Stimulated activated CD4-positive, alpha-beta T cell treated with anti-CD3 and anti-CD28 coated beads, Interleukin-1b, Interleukin-23, amount 100 ng/mL, for 1 hour (primary cell): ENCODE data around the gene CIAO2B.

Source experiments
- DNase-seq, 2 donors: peaks; one replicate each; pipeline ENCODE4 v3.0.0-alpha.2; 2020; ENCODE audit warnings: low read depth in 2 of 2

The CIAO2B gene

DNA sequence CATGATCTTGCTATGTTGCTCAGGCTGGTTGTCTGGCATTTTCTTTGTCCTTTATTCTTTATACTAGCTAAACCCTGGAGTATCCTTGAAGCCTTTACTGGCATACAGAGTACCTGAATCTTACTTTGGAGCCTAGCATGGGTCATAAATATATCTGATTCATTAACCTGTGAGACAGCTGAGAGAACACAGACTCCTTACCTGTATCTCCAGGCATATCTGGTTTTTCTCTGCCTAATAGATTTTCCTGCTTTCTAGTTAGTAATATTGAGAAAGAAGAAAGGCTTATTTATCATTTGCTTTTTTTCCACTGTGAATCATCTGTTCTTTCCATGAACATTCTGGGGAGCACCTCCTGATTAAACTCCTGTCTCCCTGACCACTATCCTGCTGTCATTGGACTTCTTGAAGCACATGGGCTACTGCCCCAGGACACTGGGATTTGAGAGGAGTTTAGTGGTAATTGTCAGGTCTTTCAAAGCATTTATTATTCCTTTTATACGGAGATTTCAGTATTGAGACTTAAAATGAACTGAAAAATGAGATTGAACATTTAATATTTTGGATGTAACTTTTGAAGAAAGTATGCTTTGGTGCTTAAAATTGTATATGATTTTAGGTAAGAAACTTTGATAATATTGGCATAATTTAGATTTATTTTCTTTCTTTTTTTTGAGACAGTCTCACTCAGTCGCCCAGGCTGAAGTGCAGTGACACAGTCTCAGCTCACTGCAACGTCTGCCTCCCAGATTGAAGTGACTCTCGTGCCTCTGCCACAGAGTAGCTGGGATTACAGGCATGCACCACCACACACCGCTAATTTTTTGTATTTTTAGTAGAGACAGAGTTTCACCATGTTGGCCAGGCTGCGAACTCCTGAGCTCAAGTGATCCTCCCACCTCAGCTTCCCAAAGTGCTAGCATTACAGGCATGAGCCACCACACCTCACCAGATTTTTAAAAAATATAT is 45.3 kb downstream of the CIAO2B start:
- no peak for DNase-seq

DNA sequence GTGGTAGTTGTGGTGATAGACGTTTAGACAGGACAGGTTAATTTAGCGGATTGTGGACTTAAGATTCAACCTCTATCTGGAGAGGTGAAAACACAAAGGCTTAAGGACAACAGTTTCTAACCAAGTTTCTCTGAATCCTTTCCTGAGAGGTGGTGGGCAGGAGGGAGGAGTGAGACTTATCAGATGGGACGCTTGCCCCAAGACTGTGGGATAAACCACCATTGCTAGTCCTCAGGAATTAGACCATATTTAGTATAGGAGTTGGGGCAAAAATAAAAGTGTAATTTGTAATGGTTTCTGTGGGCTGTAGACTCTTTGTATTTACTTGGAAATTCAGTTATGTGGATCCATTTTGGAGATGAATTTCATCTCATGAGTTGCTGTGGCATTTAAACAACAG is 47.3 kb downstream of the CIAO2B start:
- no peak for DNase-seq

DNA sequence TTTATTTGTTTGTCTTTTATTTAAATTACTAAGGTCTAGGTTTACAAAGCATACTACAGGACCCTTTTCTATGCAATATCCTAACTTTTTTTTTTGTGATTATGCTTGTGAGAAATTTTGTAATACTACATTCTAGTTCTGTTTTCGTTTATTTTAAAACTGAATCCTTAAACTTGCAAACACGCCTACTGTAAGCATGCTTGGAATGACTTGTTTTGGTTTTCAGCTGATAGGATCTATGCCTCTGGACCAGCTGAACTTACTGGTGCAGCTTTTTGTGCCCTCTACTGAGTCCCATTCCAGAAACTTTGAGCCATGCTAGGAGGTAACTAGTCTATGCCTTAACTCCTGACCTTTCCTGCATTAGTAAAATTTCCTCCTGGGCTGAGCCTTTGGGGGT is 47.9 kb downstream of the CIAO2B start:
- DNase-seq = no peak

DNA sequence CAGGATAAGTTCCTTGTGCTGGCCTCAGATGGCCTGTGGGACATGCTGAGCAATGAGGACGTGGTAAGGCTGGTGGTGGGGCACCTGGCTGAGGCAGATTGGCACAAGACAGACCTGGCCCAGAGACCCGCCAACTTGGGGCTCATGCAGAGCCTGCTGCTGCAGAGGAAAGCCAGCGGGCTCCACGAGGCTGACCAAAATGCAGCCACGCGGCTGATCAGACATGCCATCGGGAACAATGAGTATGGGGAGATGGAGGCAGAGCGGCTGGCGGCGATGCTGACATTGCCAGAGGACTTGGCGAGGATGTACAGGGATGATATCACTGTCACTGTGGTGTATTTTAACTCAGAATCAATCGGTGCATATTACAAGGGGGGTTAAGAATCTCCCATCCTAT is 48.7 kb downstream of the CIAO2B start:
- no peak for DNase-seq

DNA sequence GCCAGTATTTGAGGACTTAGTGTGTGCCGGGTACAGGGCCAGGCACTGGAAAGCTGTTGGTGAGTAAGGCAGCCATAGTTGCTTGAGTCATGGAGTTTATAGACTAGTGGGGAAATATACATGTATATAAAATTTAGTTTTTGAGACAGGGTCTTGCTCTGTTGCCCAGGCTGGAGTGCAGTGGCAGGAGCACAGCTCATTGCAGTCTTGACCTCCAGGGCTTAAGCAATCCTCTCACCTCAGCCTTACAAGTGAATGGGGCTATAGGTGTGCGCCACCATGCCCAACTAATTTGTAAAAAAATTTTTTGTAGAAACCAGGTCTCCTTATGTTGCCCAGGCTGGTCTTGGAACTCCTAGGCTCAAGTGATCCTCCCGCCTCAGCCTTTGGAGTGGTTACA is 51.5 kb downstream of the CIAO2B start:
- DNase-seq = no peak
